Activated CD4-positive, alpha-beta T cell treated with anti-CD3 and anti-CD28 coated beads, Interleukin-2, amount 10 ng/mL, durations not matched to agents 24 days and 14 days (primary cell): ENCODE results near the gene PRPF19. TPM values are rescaled to one million over a fixed set of nuclear protein-coding genes. Genes with fewer than 3 reads are reported as not detected.
A peak's percentile ranks its signal among the peaks of the same experiment; 100 is the strongest.

Experiments
- DNase-seq: peaks from one replicate; pipeline ENCODE4 v3.0.0; 2022
- H3K27ac Mint-ChIP-seq: one replicate; pipeline ENCODE4 v1.8.0; 2022; ENCODE audit warnings: mild to moderate bottlenecking, mixed read lengths
- H3K27me3 Mint-ChIP-seq: one replicate; pipeline ENCODE4 v1.8.0; 2022; ENCODE audit warnings: mixed read lengths
- H3K36me3 Mint-ChIP-seq: one replicate; pipeline ENCODE4 v1.8.0; 2022; ENCODE audit warnings: low read depth, mild to moderate bottlenecking, mixed read lengths
- H3K4me1 Mint-ChIP-seq: one replicate; pipeline ENCODE4 v1.8.0; 2021; ENCODE audit warnings: mixed read lengths
- H3K4me3 Mint-ChIP-seq: one replicate; pipeline ENCODE4 v1.8.0; 2022; ENCODE audit warnings: mild to moderate bottlenecking, moderate library complexity, mixed read lengths
- H3K9me3 Mint-ChIP-seq: one replicate; pipeline ENCODE4 v1.8.0; 2021; ENCODE audit warnings: mixed read lengths
- intact Hi-C: fragments of 100-400 bp; cut with micrococcal nuclease; formaldehyde crosslinking; loops from one replicate; pipeline ENCODE4 v1.15.1; 2023
- total RNA-seq: library from RNA; stranded (reverse); gene quantifications from 2 replicates; pipeline ENCODE4 v1.2.3, GENCODE V29; 2022

Gene PRPF19
- total RNA-seq = 219 TPM in 2 replicates

GRCh38 chr11:60906132-60906972 lies at the start of gene PRPF19:
Gene PRPF19, minus strand, starts transcription at chr11:60906585. Its CDS starts 203 bp downstream, at chr11:60906382.
- Mint-ChIP-seq H3K9me3 (no peaks in the 10 kb centered on the region), H3K4me1 (peaks cover 29% of the 10 kb centered on the region)
- intact Hi-C loops = loop anchor here (1.0 to 2.0 kb wide), 4 partner anchors 9 to 427 kb away; partner anchors contain the start of genes CCDC86, DDB1, TKFC and VPS37C

GRCh38 chr11:60955571-60955970 lies 49.2 kb upstream of the PRPF19 start:
- Mint-ChIP-seq H3K27ac (no peak overlapping the region), H3K27me3 (peaks cover 36% of the 10 kb centered on the region), H3K4me1 (peaks cover 16% of the 10 kb centered on the region), H3K9me3 (no peaks in the 10 kb centered on the region), H3K4me3 (no peak overlapping the region), H3K36me3 (no peaks in the 10 kb centered on the region)
- DNase-seq = no peak
- intact Hi-C loops = no loop called here

More at GRCh38 chr11:60906132-60906972, at the start of gene PRPF19:
- Mint-ChIP-seq H3K4me3 (peak within 1 kb of the TSS; percentile 91), H3K27me3 (peaks cover 5% of the 10 kb centered on the region), H3K36me3 (peaks cover 27% of the 10 kb centered on the region), H3K27ac (peak within 1 kb of the TSS; percentile 92)
- peak; percentile 100 for DNase-seq

GRCh38 chr11:60954421-60954820 lies 48.0 kb upstream of the PRPF19 start:
- DNase-seq = no peak
- intact Hi-C loops = no loop called here
- H3K36me3 Mint-ChIP-seq = no peaks in the 10 kb centered on the region
- H3K27me3 Mint-ChIP-seq = peaks cover 30% of the 10 kb centered on the region
- H3K27ac Mint-ChIP-seq = no peak overlapping the region
- no peaks in the 10 kb centered on the region for H3K9me3 Mint-ChIP-seq
- no peak overlapping the region for H3K4me3 Mint-ChIP-seq
- H3K4me1 Mint-ChIP-seq = peaks cover 16% of the 10 kb centered on the region

- H3K9me3 Mint-ChIP-seq = no peaks in the 10 kb centered on the region
- no peak overlapping the region for H3K27ac Mint-ChIP-seq
- DNase-seq = no peak
- intact Hi-C loops = no loop called here
- H3K4me1 Mint-ChIP-seq = peaks cover 16% of the 10 kb centered on the region
- H3K4me3 Mint-ChIP-seq = no peak overlapping the region
- no peaks in the 10 kb centered on the region for H3K36me3 Mint-ChIP-seq
- peaks cover 31% of the 10 kb centered on the region for H3K27me3 Mint-ChIP-seq
Measured at GRCh38 chr11:60953781-60954180, 47.4 kb upstream of the PRPF19 start.

GRCh38 chr11:60952742-60953170 lies 46.4 kb upstream of the PRPF19 start:
- no peak for DNase-seq
- peak overlapping the region; percentile 82 for H3K4me3 Mint-ChIP-seq
- peak overlapping the region; percentile 20 for H3K27ac Mint-ChIP-seq

GRCh38 chr11:60951904-60952741 lies 45.7 kb upstream of the PRPF19 start, which contains the start of gene SLC15A3:
Gene SLC15A3, minus strand, starts transcription at chr11:60952176. Its CDS starts 625 bp downstream, at chr11:60951551.
- intact Hi-C loops = loop anchor here (1.0 kb wide), 1 partner anchor 37 kb away; no protein-coding TSS in a partner anchor
- Mint-ChIP-seq H3K9me3 (no peaks in the 10 kb centered on the region), H3K27ac (peak within 1 kb of the TSS; percentile 74), H3K27me3 (peaks cover 33% of the 10 kb centered on the region), H3K4me1 (peaks cover 16% of the 10 kb centered on the region), H3K36me3 (no peaks in the 10 kb centered on the region), H3K4me3 (peak within 1 kb of the TSS; percentile 82)
- peak; percentile 77 for DNase-seq

More at GRCh38 chr11:60952742-60953170, 46.4 kb upstream of the PRPF19 start:
- Mint-ChIP-seq H3K27me3 (peaks cover 35% of the 10 kb centered on the region), H3K9me3 (no peaks in the 10 kb centered on the region), H3K4me1 (peaks cover 16% of the 10 kb centered on the region), H3K36me3 (no peaks in the 10 kb centered on the region)
- intact Hi-C loops = loop anchor here (1.0 kb wide), 1 partner anchor 37 kb away; no protein-coding TSS in a partner anchor

GRCh38 chr11:60951606-60951903 lies 45.2 kb upstream of the PRPF19 start:
- DNase-seq = no peak
- Mint-ChIP-seq H3K4me3 (peak overlapping the region; percentile 82), H3K9me3 (no peaks in the 10 kb centered on the region), H3K27me3 (peaks cover 30% of the 10 kb centered on the region), H3K4me1 (peaks cover 16% of the 10 kb centered on the region), H3K36me3 (no peaks in the 10 kb centered on the region), H3K27ac (peak overlapping the region; percentile 74)
- intact Hi-C loops = no loop called here

GRCh38 chr11:60950933-60951605 lies 44.7 kb upstream of the PRPF19 start:
- intact Hi-C loops = no loop called here
- H3K4me1 Mint-ChIP-seq = peaks cover 16% of the 10 kb centered on the region
- peak overlapping the region; percentile 82 for H3K4me3 Mint-ChIP-seq
- H3K36me3 Mint-ChIP-seq = no peaks in the 10 kb centered on the region
- peak; percentile 75 for DNase-seq
- H3K27me3 Mint-ChIP-seq = peaks cover 33% of the 10 kb centered on the region
- H3K9me3 Mint-ChIP-seq = no peaks in the 10 kb centered on the region
- H3K27ac Mint-ChIP-seq = no peak overlapping the region

GRCh38 chr11:60950024-60950423 lies 43.6 kb upstream of the PRPF19 start:
- intact Hi-C loops = no loop called here
- no peak overlapping the region for H3K27ac Mint-ChIP-seq
- DNase-seq = no peak
- H3K4me3 Mint-ChIP-seq = peak overlapping the region; percentile 34
- H3K4me1 Mint-ChIP-seq = peaks cover 16% of the 10 kb centered on the region
- no peaks in the 10 kb centered on the region for H3K36me3 Mint-ChIP-seq
- no peaks in the 10 kb centered on the region for H3K9me3 Mint-ChIP-seq
- peaks cover 34% of the 10 kb centered on the region for H3K27me3 Mint-ChIP-seq

- intact Hi-C loops = no loop called here
- DNase-seq = no peak
- Mint-ChIP-seq H3K27ac (no peak overlapping the region), H3K4me3 (no peak overlapping the region), H3K4me1 (peaks cover 14% of the 10 kb centered on the region), H3K27me3 (peaks cover 31% of the 10 kb centered on the region), H3K9me3 (no peaks in the 10 kb centered on the region), H3K36me3 (no peaks in the 10 kb centered on the region)
Measured at GRCh38 chr11:60948250-60948649, 41.9 kb upstream of the PRPF19 start.

GRCh38 chr11:60947700-60948099 lies 41.3 kb upstream of the PRPF19 start:
- intact Hi-C loops = no loop called here
- Mint-ChIP-seq H3K27ac (no peak overlapping the region), H3K4me3 (no peak overlapping the region), H3K36me3 (no peaks in the 10 kb centered on the region), H3K27me3 (peaks cover 27% of the 10 kb centered on the region), H3K4me1 (peaks cover 12% of the 10 kb centered on the region), H3K9me3 (no peaks in the 10 kb centered on the region)
- no peak for DNase-seq

- Mint-ChIP-seq H3K27me3 (peaks cover 17% of the 10 kb centered on the region), H3K9me3 (no peaks in the 10 kb centered on the region), H3K36me3 (no peaks in the 10 kb centered on the region), H3K4me1 (peaks cover 4% of the 10 kb centered on the region), H3K4me3 (no peak overlapping the region), H3K27ac (no peak overlapping the region)
- no peak for DNase-seq
- intact Hi-C loops = no loop called here
Measured at GRCh38 chr11:60946601-60947264, 40.3 kb upstream of the PRPF19 start.

GRCh38 chr11:60945295-60945667 lies 38.9 kb upstream of the PRPF19 start:
- H3K4me1 Mint-ChIP-seq = peaks cover 3% of the 10 kb centered on the region
- H3K4me3 Mint-ChIP-seq = no peak overlapping the region
- no peak for DNase-seq
- no peaks in the 10 kb centered on the region for H3K9me3 Mint-ChIP-seq
- peaks cover 14% of the 10 kb centered on the region for H3K27me3 Mint-ChIP-seq
- H3K36me3 Mint-ChIP-seq = peaks cover 3% of the 10 kb centered on the region
- no peak overlapping the region for H3K27ac Mint-ChIP-seq
- intact Hi-C loops = no loop called here
